ENCODE data around the gene ARHGEF28. TPM values are rescaled to one million over a fixed set of nuclear protein-coding genes. Genes with fewer than 3 reads are reported as not detected.

ARHGEF28 gene
- total and polyA plus RNA-seq, 9 of the 15 experiments (the other 6 are each of a cell fraction or from before 2014, with no cell fraction given): 0.27 TPM; not detected in 8

DNA sequence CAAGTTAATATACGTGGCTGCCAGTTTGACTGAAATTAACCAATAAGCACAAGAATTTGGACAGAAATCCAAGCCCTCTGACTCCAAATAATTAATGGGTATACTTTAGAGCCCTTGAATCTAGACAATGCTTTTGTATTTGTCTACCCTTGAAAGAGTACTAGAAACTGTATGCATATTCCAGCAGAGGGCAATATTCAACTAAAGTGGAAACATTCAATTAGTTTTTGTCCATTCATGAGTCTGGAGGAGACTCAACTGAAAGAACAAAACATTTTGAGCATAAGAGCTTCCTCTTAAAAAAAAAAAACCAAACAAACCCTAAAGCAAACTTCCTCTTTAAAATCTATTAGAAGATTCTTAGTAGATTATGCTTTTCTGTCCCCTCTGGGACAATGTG is 157.8 kb downstream of the ARHGEF28 start:
- intact Hi-C loops (cut with micrococcal nuclease): no loop called here
- Histone ChIP-seq H3K4me1 (replicated peaks in 1 of 2; ENCODE audit: control insufficient read depth in 2 of 2, insufficient read depth in 2 of 2, low read length in 2 of 2) (no peaks in the 10 kb centered on the region), H3K36me3 (ENCODE audit: control insufficient read depth, insufficient read depth, low read length) (no peaks in the 10 kb centered on the region), H3K9me3 (replicated peaks; ENCODE audit: control insufficient read depth, insufficient read depth, low read depth, low read length) (no peaks in the 10 kb centered on the region), H3K27me3 (ENCODE audit: control insufficient read depth in 2 of 2, insufficient read depth in 2 of 2, low read length in 2 of 2) (peaks cover 5 to 32% of the 10 kb centered on the region in 2 experiments; a peak in 4 of 5 replicates), H4K20me1 (replicated peaks; ENCODE audit: control insufficient read depth, insufficient read depth, low read length) (no peaks in the 10 kb centered on the region), H3K4me2 (ENCODE audit: insufficient read depth, low read length) (no peak overlapping the region), H3K79me2 (ENCODE audit: control insufficient read depth, insufficient read depth, low read length) (no peaks in the 10 kb centered on the region), H3K27ac (ENCODE audit: extremely low read depth, low read depth, low read length) (no peak overlapping the region), H3K9ac (ENCODE audit: insufficient read depth in 1 of 2, low read depth in 2 of 2, low read length in 2 of 2) (no peak overlapping the region), H2AFZ (ENCODE audit: low read depth, low read length) (no peak overlapping the region), H3K4me3 (no peak overlapping the region), H3K9me1 (ENCODE audit: control insufficient read depth, insufficient read depth, low read length) (no peaks in the 10 kb centered on the region)
- BruUV-seq (replicated peaks): no TSS peak
- ChIA-PET POLR2A (no interaction called here), CTCF (ENCODE audit: low intra/inter-chr PET ratio) (no interaction called here)
- DNase-seq (ENCODE audit: extremely low read depth in 1 of 4, low spot score in 3 of 4) (no peak), ATAC-seq (no peak), FAIRE-seq (no peak)
- TF ChIP-seq ZNF444 (CRISPR knock-in tag; IDR thresholded peaks at IDR 0.05) (no peak), RBM39 (optimal IDR thresholded peaks at IDR 0.05; ENCODE audit: low read depth, low read length) (no peak), RAD21 (CRISPR knock-in tag; conservative IDR thresholded peaks at IDR 0.05 in 1 of 2, IDR thresholded peaks at IDR 0.05 in 1 of 2) (peak in 1 of 2 experiments; percentile 22; a peak in 1 of 4 replicates), ZFP1 (CRISPR knock-in tag; IDR thresholded peaks at IDR 0.05) (no peak), TBP (optimal IDR thresholded peaks at IDR 0.05; ENCODE audit: low read depth, low read length) (no peak), SOX6 (IDR thresholded peaks at IDR 0.05) (no peak), CREB1 (IDR thresholded peaks at IDR 0.05) (no peak), CREB1 (CRISPR knock-in tag; IDR thresholded peaks at IDR 0.05) (no peak)
- TF ChIP-seq, protein P1, sequence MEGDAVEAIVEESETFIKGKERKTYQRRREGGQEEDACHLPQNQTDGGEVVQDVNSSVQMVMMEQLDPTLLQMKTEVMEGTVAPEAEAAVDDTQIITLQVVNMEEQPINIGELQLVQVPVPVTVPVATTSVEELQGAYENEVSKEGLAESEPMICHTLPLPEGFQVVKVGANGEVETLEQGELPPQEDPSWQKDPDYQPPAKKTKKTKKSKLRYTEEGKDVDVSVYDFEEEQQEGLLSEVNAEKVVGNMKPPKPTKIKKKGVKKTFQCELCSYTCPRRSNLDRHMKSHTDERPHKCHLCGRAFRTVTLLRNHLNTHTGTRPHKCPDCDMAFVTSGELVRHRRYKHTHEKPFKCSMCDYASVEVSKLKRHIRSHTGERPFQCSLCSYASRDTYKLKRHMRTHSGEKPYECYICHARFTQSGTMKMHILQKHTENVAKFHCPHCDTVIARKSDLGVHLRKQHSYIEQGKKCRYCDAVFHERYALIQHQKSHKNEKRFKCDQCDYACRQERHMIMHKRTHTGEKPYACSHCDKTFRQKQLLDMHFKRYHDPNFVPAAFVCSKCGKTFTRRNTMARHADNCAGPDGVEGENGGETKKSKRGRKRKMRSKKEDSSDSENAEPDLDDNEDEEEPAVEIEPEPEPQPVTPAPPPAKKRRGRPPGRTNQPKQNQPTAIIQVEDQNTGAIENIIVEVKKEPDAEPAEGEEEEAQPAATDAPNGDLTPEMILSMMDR (IDR thresholded peaks at IDR 0.05 in 2 of 3, conservative IDR thresholded peaks at IDR 0.05 in 1 of 3; ENCODE audit: insufficient read depth in 2 of 3, low read depth in 1 of 3, low read length in 3 of 3): peak in 1 of 3 experiments; percentile 27; a peak in 1 of 6 replicates
- 0% methylated on average over 1 of the region's 1 CpG for WGBS (ENCODE audit: insufficient coverage, low coverage, missing lambda C conversion rate)
- in situ Hi-C loops (cut with MboI): no loop called here
